ENCODE results near the gene DNMBP.
A peak's percentile ranks its signal among the peaks of the same experiment; 100 is the strongest.

DNMBP gene

DNA sequence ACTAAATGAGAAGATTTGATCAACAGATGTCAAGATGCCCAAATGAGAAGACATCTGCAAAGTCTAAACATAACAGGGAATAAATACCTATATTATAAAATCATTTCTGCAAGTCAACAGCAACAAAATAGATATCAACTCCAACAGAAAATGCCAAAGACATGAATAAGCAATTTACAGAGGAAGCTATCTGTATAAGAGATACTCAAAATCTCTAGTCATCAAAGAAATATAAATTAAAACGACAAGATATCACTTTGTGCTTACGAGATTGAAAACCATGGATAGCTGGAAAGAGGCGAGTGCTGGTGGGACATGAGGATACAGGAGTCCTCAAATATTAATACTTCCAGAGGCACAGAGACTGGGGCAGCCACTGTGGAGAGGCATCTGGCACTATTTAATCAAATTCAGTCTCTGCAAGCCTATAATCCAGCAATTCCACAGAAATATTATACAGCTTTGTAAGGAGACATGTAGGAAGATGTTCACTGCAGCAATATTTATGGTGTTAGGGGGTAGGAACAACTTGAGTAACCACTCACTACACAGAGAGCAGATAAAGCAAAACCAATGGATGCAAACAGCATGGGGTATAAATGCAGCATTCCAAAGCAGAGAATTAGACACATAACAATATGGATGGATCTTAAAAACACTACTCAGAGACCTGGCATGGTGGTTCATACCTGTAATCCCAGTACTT is 4.8 kb downstream of the DNMBP start:
- TF ChIP-seq, protein P1, sequence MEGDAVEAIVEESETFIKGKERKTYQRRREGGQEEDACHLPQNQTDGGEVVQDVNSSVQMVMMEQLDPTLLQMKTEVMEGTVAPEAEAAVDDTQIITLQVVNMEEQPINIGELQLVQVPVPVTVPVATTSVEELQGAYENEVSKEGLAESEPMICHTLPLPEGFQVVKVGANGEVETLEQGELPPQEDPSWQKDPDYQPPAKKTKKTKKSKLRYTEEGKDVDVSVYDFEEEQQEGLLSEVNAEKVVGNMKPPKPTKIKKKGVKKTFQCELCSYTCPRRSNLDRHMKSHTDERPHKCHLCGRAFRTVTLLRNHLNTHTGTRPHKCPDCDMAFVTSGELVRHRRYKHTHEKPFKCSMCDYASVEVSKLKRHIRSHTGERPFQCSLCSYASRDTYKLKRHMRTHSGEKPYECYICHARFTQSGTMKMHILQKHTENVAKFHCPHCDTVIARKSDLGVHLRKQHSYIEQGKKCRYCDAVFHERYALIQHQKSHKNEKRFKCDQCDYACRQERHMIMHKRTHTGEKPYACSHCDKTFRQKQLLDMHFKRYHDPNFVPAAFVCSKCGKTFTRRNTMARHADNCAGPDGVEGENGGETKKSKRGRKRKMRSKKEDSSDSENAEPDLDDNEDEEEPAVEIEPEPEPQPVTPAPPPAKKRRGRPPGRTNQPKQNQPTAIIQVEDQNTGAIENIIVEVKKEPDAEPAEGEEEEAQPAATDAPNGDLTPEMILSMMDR (conservative IDR thresholded peaks at IDR 0.05; ENCODE audit: low read depth, low read length), result no peak
- H3K4me2 ChIP-seq, result no peak overlapping the region
- no peak overlapping the region for H2AFZ ChIP-seq (ENCODE audit: low read depth)
- H3K36me3 ChIP-seq (ENCODE audit: insufficient read depth), result no peaks in the 10 kb centered on the region
- H3K79me2 ChIP-seq (ENCODE audit: insufficient read depth, low read depth), result no peaks in the 10 kb centered on the region; the same call in 1 of the 2 replicates
- no peak overlapping the region for H3K27ac ChIP-seq
- H3K4me1 ChIP-seq (ENCODE audit: low read depth, poor library complexity, severe bottlenecking), result peaks cover 17% of the 10 kb centered on the region
- H3K4me3 ChIP-seq (IDR thresholded peaks at IDR 0.05; ENCODE audit: insufficient read depth, low read depth, low read length), result no peak overlapping the region
- no peaks in the 10 kb centered on the region for H3K27me3 ChIP-seq (ENCODE audit: insufficient read depth, low read depth)
- no peaks in the 10 kb centered on the region for H4K20me1 ChIP-seq (ENCODE audit: insufficient read depth)
- H3K9ac ChIP-seq, result no peak overlapping the region

DNA sequence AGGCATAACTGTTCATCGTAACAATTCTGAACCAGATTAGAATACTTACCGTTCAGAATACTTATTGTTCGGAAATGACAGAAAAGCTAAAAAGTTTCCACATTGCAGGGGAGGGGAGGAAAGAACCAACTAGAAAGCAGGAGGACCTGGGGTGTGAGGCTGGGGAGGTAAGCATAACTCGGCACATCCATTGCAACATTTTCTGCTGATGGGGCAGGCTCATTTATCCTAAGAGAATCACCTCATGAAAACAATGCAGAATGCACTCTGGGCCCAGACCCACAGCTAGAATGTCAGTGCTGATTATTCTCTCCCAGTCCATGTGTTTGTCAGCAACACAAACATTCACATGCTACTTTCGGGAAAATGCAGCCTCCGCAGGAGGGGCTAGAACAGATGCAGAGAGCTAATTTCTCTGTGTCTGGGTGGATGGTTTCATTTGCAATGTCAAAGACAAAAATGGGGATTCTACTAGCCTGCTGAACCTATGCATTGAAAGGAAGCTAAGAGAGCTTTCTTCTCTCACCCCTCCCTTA is 9.6 kb downstream of the DNMBP start:
- no peak overlapping the region for H3K9ac ChIP-seq
- H3K27me3 ChIP-seq (ENCODE audit: insufficient read depth, low read depth), result no peaks in the 10 kb centered on the region
- no peak overlapping the region for H3K4me2 ChIP-seq
- no peak overlapping the region for H3K4me3 ChIP-seq (IDR thresholded peaks at IDR 0.05; ENCODE audit: insufficient read depth, low read depth, low read length)
- H2AFZ ChIP-seq (ENCODE audit: low read depth), result no peak overlapping the region
- peaks cover 16% of the 10 kb centered on the region for H3K4me1 ChIP-seq (ENCODE audit: low read depth, poor library complexity, severe bottlenecking)
- TF ChIP-seq, protein P1 (conservative IDR thresholded peaks at IDR 0.05; ENCODE audit: low read depth, low read length), result no peak
- no peak overlapping the region for H3K27ac ChIP-seq
- no peaks in the 10 kb centered on the region for H4K20me1 ChIP-seq (ENCODE audit: insufficient read depth)
- no peaks in the 10 kb centered on the region; the same call in 1 of the 2 replicates for H3K79me2 ChIP-seq (ENCODE audit: insufficient read depth, low read depth)
- no peaks in the 10 kb centered on the region for H3K36me3 ChIP-seq (ENCODE audit: insufficient read depth)

DNA sequence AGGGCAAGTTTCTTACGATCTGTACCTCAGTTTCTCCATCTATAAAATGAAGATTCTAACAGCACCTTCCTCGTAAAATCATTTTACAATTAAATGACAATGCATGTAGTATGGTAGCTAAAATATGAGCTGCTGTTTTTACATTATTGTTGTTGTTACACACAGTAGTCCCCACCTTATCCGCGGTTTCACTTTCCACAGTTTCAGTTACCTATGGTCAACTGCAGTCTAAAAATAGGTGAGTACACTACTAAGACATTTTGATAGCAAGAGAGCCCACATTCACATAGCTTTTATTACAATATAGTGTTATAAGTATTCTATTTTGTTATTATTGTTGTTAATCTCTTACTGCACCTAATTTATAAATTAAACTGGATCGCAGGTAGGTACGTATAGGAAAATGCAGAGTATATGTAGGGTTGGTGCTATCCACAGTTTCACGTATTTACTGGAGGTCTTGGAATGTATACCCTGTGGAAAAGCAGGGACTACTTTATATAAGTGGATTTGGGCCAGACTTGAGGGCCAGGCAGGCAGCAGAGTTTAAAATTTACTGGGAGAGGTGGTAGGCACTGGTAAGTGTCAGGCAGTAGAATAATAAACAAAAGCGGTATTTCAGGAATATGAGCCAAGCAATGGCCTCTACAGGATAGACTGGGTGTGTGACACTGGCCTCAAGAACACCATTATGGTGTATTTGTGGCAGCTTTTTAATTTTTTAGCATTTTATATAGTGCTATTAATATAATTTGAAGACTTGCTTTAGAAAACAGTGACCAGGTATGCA is 10.2 kb downstream of the DNMBP start:
- no peaks in the 10 kb centered on the region for H4K20me1 ChIP-seq (ENCODE audit: insufficient read depth)
- H3K4me3 ChIP-seq (IDR thresholded peaks at IDR 0.05; ENCODE audit: insufficient read depth, low read depth, low read length), result no peak overlapping the region
- H3K9ac ChIP-seq, result no peak overlapping the region
- no peaks in the 10 kb centered on the region for H3K36me3 ChIP-seq (ENCODE audit: insufficient read depth)
- H3K79me2 ChIP-seq (ENCODE audit: insufficient read depth, low read depth), result no peaks in the 10 kb centered on the region; the same call in 1 of the 2 replicates
- TF ChIP-seq, protein P1 (conservative IDR thresholded peaks at IDR 0.05; ENCODE audit: low read depth, low read length), result no peak
- no peaks in the 10 kb centered on the region for H3K27me3 ChIP-seq (ENCODE audit: insufficient read depth, low read depth)
- H3K4me1 ChIP-seq (ENCODE audit: low read depth, poor library complexity, severe bottlenecking), result peaks cover 16% of the 10 kb centered on the region
- H3K27ac ChIP-seq, result no peak overlapping the region
- peak overlapping the region; percentile 7; the same call in 1 of the 2 replicates for H3K4me2 ChIP-seq
- no peak overlapping the region for H2AFZ ChIP-seq (ENCODE audit: low read depth)

DNA sequence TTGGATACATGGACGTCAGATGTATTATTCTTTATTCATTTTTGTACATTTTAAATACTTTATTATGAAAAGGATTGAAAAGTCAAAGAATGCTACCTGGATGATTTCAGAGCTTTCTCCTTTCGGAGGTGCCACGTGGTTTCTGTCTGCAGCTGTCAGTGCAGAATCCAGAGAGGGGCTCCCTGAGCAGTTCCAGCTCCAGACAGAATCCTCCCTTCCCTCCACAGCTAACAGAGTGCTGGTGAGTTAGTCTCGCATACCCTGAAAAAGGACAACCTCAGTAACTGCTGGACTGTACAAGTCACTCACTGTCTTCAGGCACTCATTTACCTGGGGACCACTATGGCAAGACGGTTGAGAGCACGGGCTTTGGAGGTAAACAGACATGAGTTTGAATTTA is 10.9 kb downstream of the DNMBP start:
- no peak overlapping the region for H3K27ac ChIP-seq
- H3K9ac ChIP-seq, result no peak overlapping the region
- no peak overlapping the region for H2AFZ ChIP-seq (ENCODE audit: low read depth)
- no peak overlapping the region for H3K4me3 ChIP-seq (IDR thresholded peaks at IDR 0.05; ENCODE audit: insufficient read depth, low read depth, low read length)
- no peaks in the 10 kb centered on the region for H3K27me3 ChIP-seq (ENCODE audit: insufficient read depth, low read depth)
- peaks cover 16% of the 10 kb centered on the region for H3K4me1 ChIP-seq (ENCODE audit: low read depth, poor library complexity, severe bottlenecking)
- TF ChIP-seq, protein P1 (conservative IDR thresholded peaks at IDR 0.05; ENCODE audit: low read depth, low read length), result no peak
- no peaks in the 10 kb centered on the region for H4K20me1 ChIP-seq (ENCODE audit: insufficient read depth)
- H3K79me2 ChIP-seq (ENCODE audit: insufficient read depth, low read depth), result no peaks in the 10 kb centered on the region; the same call in 1 of the 2 replicates
- H3K36me3 ChIP-seq (ENCODE audit: insufficient read depth), result no peaks in the 10 kb centered on the region
- H3K4me2 ChIP-seq, result no peak overlapping the region; the same call in 1 of the 2 replicates
